Measurements from ENCODE around the gene AFAP1L1. TPM values are rescaled to one million over a fixed set of nuclear protein-coding genes. Genes with fewer than 3 reads are reported as not detected.

The AFAP1L1 gene
- total RNA-seq, 1 experiment from 2014 or later, result 2.2 TPM

Other genes starting within 250 kb of the AFAP1L1 start
- gene SH3TC2, start 208.8 kb upstream of the AFAP1L1 start, total RNA-seq (2014; rRNA removed; shearing (Covaris generic)), result 0.07 TPM in 1 of 2 replicates, not detected in the other
- gene ABLIM3, start 130.4 kb upstream of the AFAP1L1 start, total RNA-seq (2014; rRNA removed; shearing (Covaris generic)), result 0.03 TPM in 1 of 2 replicates, not detected in the other
- gene GRPEL2, start 73.6 kb downstream of the AFAP1L1 start, total RNA-seq (2014; rRNA removed; shearing (Covaris generic)), result 36.1 and 37.0 TPM in 2 replicates
- gene PCYOX1L, start 86.2 kb downstream of the AFAP1L1 start, total RNA-seq (2014; rRNA removed; shearing (Covaris generic)), result 6.5 and 9.4 TPM in 2 replicates
- gene IL17B, start 107.4 kb downstream of the AFAP1L1 start, total RNA-seq (2014; rRNA removed; shearing (Covaris generic)), result not detected in 2 replicates

All from H7 (cell line).